ENCODE measurements around the gene SMYD3.

Gene SMYD3

DNA sequence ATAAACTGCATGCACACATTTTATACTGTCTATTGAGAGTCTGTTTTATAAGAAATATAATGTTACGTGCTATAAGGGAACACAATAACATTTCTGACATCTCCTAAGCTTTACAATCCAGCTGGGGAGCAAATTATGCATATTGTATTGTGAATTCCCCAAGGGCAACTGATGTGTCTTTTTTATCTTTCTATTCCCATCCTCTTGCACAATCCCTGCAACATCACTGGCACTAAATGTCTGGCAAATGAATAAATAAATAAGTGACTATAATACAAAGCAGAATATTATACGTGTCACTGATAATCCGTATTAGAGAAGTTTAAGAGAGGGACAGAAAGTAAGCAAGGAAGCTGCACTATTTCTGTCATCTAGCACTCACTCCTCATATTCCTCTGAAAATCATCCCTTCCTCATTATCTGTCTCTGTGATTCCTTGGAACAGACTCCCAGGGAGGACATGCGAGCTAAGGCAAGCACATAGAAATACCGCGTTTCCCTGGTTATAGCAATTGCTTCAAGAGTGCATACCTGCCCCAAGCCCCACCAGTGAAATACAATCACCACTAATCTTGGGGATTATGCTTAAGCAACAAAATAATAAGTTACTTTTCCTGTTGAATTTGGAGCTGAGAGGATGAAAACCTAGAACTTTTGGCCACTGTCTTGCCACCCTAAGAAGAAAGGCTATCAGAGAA is 205.4 kb downstream of the SMYD3 start:
- no peak for DNase-seq

DNA sequence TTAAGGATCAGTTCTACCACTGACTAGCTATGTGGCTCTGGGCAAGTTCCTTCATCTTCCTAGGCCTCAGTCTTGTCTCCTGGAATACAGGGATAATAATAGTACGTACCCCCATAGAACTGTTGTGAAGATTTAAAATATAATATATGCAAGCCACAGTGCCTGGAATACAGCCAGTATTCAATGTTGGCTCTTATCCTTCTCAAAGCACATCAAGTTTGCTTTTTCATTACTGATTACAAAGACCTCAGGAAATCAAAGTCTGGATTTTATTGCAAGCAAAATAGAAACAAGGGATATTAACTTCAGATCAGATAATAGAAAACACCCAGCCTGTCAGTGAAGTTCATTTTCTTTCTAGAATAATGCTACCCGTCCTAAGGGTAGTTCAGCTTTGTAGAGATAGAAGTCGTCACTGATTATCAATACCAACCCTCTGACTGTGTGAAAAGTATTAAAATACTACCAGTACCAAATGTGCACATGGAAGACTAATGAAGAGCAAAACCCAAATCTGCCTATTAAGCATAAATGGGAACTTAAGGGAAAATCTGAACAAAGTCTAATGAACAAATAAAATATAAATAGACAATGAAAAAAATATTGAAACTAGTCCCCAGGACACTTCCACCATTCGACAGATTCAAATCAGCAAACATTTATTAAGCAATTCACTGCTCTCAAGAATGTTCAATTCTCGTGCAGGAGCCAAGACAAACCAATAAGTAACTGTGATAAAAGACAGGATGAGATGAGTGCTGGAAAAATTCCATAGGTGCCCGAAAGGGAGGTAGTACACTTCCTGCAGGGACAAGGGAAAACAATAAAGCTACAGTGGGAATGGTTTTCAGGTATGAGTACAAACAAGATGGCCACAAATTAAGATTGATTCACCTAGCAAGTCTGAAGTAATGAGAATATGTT is 206.2 kb downstream of the SMYD3 start:
- DNase-seq = no peak

DNA sequence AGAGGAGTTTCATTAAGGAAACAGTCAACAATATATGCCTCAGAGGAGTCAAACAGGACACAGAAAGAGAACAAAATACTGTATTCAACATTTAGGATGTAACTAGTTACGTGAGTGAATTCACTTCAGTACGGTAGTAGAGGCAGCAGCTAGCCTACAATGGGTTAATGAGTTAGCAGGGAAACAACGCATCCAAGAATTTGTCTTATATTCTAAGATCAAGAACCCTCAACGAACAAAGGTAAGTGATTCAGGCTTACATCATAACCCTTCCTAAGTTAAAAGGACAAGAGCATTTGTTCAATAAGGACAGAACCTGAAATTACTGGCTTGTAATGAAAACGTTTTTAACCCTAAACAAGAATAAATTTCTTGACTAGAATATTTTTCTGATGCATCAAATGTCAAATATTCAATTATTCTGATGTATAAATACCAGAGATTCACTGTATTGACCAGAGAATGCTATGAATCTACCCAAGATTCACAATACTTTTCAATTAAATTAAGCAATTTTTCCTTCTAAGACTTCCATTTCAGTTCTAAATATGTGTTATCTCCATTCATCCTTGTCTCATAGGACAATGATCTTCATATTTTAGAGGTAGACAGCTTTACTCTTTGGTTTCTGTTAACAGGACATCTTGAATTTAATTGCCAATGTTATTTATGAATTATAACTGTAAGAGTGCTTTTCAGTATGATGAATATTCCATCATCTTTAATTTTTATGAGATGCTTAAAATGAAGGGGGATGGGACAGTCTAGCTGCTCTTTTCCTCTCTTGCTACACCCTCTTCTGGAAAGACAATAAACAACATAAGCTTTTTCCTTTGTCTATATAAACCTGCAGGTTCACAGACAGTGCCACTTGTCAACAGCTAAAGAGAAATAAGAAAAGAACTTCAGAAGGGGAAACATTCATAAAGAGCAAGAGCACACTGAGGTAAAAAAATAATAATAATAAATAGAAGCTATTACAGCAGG is 209.5 kb downstream of the SMYD3 start:
- no peak for DNase-seq

DNA sequence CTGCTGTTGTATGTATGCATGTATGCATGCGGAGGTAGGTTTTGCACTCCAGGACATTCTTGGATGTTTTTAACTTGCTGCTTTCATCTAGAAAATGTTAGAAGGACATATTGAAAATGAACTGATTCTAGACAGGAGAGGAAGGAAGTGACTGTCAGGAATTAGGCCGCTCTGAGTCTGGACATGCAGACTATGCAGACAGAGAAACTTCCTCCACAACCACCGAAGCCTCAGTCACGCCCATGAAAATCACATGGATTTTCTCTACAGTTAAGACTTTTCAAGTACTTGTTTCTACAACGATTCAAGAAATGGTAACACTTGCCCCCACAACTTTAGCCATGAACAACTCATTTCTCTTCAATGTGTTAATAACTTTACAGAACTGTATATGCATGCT is 211.1 kb downstream of the SMYD3 start:
- no peak for DNase-seq

DNA sequence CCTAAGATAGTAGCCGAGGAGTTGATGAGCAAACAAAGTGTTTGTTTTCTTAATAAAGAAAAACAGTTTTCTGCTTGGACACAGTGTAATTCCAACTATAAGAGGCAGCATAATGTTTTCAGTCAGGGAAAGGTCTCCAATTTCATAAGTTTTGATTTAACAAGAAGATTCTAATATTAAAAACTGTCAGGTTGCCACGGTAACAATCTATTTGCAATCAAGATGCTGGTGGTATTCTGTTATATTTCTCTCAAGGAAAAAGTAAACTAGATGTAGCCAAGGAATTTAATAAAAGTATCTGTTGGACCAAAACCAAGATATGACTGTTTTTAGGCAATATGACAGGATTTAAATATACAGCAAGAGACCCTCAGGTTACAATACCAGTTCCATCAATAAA is 211.7 kb downstream of the SMYD3 start:
- DNase-seq = no peak

DNA sequence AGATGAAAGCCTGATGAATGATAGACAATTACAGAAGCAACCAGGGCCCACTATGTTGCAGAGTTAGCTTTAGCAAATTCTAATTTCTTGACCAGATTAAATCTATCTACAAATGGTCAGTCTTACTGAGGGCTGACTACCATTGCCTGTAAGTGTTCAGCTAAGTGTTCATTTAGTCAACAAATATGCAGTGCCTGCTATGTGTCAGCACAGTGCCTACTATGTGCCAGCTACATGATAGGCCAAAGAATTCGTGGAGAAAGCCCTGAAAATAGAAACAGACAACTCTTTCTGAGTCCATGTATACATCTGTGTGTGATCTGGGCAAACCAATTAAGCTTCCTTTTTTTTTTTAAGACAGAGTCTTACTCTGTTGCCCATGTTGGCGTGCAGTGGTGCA is 212.8 kb downstream of the SMYD3 start:
- no peak for DNase-seq

DNA sequence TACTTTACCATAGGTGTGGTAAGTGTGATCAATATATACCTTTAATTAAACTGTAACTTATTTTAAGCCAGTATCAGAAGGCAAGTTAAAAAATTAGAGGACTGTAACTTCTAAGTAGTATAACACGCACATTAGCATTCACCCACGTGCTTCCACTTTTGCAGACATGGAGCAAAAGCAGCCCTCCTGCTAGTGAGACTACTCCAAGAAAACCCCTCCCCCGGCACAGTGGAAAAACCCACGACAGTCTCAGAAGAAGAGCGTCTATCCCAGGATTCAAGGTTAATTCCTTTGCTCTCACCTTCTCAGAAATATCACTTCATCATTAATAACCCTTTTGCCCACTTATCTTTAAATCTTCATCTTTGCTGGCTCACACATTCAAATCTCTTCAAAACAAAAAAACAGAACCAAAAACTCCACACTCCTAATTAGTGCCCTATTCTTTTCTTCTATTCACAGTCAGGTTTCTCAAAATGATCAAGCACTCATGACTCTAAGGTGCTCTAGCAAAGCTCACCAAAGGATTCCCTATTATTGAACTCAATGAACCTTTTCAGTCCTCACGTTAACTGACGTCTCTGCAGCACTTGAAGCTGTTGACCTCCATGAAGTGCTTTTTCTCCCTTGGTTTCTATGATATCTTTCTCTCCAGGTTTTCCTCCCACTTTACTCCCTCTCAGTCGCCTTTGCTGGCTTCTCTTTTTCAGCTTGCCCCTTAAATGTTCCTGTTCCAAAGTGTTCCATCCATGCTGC is 213.5 kb downstream of the SMYD3 start:
- no peak for DNase-seq

DNA sequence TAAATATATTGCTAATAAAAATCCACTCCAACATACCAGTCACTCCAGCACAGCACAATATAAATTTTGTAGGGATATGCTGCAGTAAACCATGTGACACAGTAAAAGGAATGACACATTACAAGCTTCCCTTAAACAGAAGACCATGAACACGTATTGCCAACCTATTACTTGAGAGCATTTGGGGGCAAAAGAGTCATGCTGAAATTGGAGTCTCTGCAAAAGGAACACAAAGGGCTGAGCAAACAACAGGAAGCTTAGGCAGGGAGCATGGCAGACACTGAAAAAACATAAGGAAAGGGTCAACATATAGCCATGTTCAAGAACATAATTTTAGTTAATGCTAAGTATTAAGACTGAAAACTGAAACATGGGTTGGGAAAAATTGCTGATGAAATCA is 214.5 kb downstream of the SMYD3 start:
- no peak for DNase-seq

DNA sequence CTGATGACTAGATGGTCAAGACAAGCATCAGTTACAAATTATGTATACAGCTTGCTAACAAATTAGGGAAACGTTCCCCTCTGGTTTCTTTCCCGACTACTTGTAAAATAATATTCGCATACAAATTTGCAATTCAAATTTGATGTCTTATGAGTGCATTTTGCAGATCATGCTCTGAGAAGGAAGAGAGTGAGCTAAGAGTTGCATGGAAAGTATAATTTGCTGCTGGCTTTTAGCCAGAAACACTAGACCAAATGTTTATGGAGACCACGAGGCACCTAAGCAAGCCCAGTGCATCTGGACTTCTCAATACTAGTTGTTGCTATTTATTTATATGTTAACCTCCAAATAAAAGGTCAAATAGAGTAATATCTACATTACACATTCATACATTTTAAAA is 216.0 kb downstream of the SMYD3 start:
- DNase-seq = no peak

DNA sequence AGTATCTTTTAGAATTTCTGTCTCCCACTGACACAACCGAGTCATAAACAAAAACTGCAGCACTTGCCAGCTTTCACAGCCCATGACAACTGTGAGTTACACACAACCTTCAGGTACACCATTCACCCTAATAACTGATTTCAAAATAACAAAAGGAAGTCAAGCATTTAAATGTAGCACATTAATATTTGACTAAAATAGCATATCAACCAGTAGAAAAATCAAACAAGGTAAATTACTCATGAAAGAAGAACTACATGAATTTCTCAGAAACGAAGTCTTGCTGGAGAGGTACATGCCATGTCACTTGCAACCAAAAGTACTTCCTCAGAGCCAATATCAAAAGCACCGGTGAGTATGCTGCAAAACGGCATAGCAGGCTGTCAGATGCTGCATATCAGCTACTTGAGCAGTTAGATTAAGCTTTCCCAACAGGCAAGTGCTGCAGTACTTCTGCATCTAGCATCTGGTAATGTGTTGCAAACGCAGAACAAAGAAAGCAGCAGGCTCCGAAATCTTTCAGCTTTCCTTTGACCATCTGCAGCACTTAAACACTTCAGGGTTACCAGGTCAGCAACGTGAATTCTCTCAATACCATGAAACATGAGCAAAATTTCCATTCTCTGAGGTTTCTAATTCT is 223.2 kb downstream of the SMYD3 start:
- DNase-seq = no peak

DNA sequence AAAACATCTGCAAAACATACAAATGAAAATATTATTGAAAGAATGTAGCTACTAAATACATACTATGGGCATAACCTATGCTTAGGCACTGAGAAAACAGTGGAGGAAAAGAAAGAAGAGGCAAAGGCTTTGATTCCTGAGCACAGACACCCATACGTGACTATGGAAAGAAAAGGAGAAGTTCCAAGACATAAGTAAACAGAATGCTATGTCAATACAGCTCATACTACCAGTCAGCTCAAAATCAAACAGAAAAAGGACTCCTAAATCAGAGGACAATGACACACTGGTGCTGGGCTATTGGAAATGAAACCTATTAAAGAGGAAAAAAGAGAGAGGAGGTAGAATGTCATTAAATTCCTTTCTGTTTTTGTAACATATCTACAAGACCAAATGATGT is 225.4 kb downstream of the SMYD3 start:
- no peak for DNase-seq

DNA sequence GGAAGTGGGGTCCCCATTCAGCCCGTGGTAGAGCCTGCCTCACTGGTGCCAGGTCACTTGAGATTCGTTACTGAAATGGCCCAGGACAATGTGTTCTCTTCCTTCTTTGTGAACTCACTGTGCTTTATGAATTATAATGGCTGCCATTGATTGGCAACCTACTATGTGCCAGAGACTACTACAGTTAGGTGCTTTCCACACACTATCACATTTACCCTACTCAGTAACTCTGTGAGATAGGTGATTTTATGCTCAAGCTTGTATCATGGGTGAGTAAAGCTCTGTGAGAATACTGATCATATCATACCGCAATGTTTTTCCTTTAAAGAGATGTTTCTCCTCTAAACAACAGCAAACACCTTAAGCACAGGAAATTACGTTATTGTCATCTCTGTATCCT is 225.9 kb downstream of the SMYD3 start:
- DNase-seq = no peak

DNA sequence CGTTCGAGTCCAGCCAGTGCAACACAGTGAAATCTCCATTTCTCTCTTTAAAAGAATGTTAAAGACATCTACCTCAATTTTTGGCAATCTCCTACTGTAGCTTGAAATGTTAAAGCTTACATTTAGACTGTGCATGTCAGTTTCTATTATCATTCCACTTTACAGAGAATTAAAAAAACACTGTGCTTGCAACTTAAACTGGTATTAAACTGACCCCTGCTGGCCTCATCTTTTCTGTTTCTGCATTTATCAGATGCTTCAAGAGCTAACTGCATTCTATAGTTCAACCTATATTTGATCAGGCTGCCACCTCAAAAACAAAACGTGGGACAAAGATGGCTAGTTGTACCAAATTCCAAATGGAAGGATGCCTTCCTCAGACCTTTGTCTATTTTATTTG is 226.5 kb downstream of the SMYD3 start:
- no peak for DNase-seq

DNA sequence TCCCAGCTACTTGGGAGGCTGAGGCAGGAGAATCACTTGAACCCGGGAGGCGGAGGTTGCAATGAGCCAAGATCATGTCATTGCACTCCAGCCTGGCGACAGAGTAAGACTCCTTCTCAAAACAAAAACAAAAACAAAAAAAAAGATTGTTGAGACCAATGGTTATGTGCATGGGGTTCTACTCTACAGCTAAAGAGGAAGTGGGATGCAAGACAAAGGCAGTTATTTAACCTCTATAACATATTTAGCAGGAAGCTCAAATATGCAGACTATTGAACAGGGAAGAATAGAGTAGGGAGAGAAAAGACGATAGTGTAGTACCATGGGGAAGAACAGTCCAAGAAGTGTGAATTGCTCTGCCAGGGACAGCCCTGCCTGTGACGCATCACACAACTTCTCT is 227.7 kb downstream of the SMYD3 start:
- no peak for DNase-seq

DNA sequence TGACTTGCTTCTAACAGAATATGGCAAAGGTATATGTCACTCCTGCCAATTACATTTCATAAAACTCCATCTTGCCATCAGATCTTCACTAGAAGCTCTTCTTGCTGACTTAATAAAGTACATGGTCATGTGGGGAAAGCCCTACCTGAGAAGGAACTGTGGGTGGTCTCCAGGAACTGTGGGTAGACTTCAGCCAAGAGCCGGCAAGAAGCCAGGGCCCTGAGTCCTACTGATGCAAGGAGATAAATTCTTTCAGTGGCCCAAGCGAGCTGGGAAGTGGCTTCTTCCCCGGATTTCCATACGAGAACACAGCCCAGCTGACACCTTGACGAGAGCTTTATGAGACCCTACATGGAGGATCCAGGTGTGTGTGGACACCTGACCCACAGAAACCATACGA is 228.7 kb downstream of the SMYD3 start:
- DNase-seq = no peak

DNA sequence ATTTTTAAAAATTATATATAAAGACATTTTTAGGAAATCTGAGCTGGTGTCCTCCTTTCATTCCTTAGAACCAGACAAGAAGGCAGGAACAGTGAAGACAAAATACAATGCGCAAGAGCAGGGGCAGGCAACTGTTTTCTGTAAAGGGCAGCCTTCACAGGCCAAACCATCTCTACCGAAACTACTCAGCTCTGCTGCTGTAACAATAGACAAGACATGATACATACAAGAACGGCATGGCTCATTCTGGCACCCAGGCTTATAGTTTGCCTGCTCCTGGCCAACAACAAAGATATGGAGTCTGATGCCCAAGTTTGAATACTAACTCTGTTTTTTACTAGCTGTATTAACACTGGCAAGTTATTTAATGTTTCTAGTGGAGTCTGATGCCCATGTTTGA is 232.0 kb downstream of the SMYD3 start:
- DNase-seq = no peak

DNA sequence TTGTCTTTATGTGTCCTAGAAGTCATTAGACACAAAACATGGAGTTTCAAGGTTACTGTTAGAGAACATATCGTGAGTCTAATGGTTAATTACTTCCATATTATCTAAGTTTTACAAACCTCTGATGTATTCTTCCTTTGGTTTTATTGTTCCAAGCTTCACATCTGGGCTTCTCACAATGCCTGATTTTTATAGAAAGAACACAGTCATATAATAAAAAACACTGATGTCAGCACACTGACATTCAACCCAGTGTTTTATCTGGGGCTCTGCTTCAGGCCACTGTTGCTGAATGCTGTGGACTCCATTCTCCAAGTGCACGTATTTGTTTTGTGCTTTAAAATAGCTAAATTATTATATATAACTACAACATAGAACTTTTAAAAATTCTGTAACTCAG is 232.9 kb downstream of the SMYD3 start:
- no peak for DNase-seq

DNA sequence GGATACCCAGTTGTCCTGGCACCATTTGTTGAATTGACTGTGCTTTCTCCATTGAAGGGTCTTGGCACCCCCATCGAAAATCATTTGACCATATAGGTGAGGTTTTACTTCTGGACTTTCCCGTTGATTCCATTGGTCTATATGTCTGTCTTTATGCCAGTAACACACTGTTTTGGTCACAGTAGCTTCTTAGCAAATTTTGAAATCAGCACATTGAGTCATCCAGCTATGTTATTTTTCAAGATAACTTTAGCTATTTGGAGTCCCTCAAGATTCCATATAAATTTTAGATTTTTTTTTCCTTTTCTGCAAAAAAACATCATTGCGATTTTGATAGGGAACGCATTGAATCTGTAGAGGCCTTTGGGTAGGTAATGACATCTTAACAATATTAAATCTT is 235.6 kb downstream of the SMYD3 start:
- no peak for DNase-seq

DNA sequence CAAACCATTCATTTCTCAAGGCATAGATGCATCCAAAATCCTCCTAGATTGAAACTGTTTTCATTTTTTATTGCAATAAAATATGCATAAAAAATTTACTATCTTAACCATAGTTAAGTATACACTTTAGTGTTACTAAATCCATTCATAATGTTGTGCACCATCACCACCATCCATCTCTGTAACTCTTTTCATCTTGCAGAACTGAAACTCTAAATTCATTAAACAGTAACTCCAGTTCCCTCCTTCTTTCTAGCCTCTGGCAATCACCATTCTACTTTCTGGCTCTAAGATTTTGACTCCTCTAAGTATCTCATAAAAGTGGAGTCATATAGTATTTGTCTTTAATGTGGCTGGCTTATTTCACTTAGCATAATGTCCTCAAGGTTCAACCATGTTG is 236.8 kb downstream of the SMYD3 start:
- no peak for DNase-seq

DNA sequence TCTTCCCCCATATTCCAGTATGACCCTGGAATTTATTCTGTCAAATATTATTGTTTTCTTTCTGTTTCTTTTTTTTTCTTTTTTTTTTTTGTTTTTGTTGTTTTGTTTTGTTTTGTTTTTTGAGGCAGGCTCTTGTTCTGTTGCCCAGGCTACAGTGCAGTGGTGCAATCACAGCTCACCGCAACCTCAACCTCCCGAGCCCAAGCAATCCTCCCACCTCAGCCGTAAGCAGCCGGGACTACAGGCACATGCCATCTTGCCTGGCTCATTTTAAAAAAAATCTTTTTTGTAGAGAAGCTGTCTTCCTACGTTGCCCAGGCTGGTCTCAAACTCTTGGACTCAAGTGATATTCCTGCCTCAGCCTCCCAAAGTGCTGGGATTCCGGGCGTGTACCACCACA is 237.6 kb downstream of the SMYD3 start:
- no peak for DNase-seq

DNA sequence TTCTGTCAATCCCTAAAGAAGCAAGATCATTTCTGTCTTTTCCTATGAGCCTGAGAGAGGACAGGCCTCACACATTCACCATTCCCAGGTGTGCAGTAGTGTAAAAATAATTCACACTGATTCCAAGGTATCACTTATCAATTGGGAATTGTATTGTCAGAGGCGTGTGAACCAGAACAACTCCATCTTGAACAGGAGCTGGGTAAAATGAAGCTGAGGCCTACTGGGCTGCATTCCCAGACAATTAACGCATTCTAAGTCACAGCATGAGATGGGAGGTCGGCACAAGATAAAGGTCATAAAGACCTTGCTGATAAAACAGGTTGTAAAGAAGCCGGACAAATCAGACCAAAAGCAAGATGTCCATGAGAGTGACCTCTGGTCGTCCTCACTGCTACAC is 239.2 kb downstream of the SMYD3 start:
- no peak for DNase-seq

DNA sequence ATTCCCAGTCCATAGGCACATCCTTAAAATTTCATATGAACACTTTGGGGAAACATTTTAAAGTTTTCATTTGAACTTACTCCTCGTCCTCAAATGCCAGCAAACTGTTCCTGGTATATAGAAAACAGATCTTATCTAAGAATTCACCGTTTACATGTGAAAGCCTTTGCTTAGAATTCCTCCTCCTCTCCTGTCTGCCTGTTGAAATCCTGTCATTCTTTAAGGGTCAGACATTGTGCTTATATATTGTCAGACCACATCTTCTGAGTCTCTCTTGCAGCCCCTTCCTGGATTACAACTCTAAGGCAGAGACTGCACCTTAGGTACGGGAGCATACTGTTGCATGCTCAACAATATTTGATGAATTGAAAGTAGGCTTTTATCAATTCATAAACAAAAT is 239.7 kb downstream of the SMYD3 start:
- no peak for DNase-seq

Measured in activated gamma-delta T cell treated with Interleukin-2 at 50 U/mL for 16 hours (primary cell).